ENCODE measurements around the gene SCYL2.

DNA sequence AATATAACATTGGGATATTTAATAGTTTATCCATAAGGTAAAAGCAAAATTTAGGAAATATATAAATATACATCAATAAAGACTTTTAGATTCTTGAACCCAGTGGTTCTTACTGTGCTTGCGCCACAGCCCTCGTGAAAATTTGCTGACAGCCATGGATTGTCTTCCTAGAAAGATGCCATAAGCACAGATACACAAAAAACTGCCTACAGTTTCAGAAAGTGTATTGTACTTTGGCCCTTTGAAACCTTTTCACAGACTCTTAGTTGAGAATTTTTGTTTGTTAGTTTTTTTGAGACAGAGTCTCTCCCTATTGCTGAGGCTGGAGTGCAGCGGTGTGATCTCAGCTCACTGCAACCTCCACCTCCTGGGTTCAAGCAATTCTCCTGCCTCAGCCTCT lies 28.2 kb upstream of the SCYL2 start:
- TF ChIP-seq MAX (IDR thresholded peaks at IDR 0.05) (no peak), EGR1 (IDR thresholded peaks at IDR 0.05) (no peak), TAF1 (IDR thresholded peaks at IDR 0.05; ENCODE audit: low read depth) (no peak)
